Astrocyte (in vitro differentiated cells and primary cell): Measurements from ENCODE around the gene TMEM9. TPM values are rescaled to one million over a fixed set of nuclear protein-coding genes. Genes with fewer than 3 reads are reported as not detected.

Experiments used
- DNase-seq: peaks from one replicate; pipeline ENCODE4 v3.0.0-alpha.2; 2010; ENCODE audit warnings: low read depth
- FAIRE-seq: peaks from 2 replicates; lab custom pipeline; 2011; peaks lifted over from hg19 to GRCh38; lab: Jason Lieb, UNC
- H2AFZ ChIP-seq: 2 replicates; pipeline ENCODE4 v1.6.0; 2012; ENCODE audit warnings: low read depth, low read length, inconsistent platforms
- H3K27ac ChIP-seq: 2 replicates; pipeline ENCODE4 v1.5.1; 2011; ENCODE audit warnings: low read depth, low read length, inconsistent platforms
- H3K27me3 ChIP-seq: 2 replicates; pipeline ENCODE4 v1.6.0; 2011; ENCODE audit warnings: low read length, inconsistent platforms; ENCODE audit not compliant: insufficient read depth
- H3K36me3 ChIP-seq: 2 replicates; pipeline ENCODE4 v1.5.1; 2011; ENCODE audit warnings: low read length, inconsistent platforms; ENCODE audit not compliant: insufficient read depth
- H3K4me1 ChIP-seq: 2 replicates; pipeline ENCODE4 v1.5.1; 2011; ENCODE audit warnings: low read length, inconsistent platforms; ENCODE audit not compliant: insufficient read depth
- H3K4me2 ChIP-seq: 2 replicates; pipeline ENCODE4 v1.6.0; 2012; ENCODE audit warnings: low read length, inconsistent platforms
- H3K4me3 ChIP-seq: 2 replicates; pipeline ENCODE4 v1.5.1; 2011; ENCODE audit warnings: low read depth, mild to moderate bottlenecking, low read length, inconsistent platforms; ENCODE audit not compliant: insufficient read depth
- H3K79me2 ChIP-seq: 2 replicates; pipeline ENCODE4 v1.6.0; 2012; ENCODE audit warnings: mild to moderate bottlenecking, low read length, inconsistent platforms; ENCODE audit not compliant: insufficient read depth
- H3K9ac ChIP-seq: 2 replicates; pipeline ENCODE4 v1.6.0; 2012; ENCODE audit warnings: mild to moderate bottlenecking, low read length, inconsistent platforms
- H3K9me3 ChIP-seq: 2 replicates; pipeline ENCODE4 v1.5.1; 2012; ENCODE audit warnings: low read depth, mild to moderate bottlenecking, low read length, inconsistent platforms; ENCODE audit not compliant: insufficient read depth
- H4K20me1 ChIP-seq: 2 replicates; pipeline ENCODE4 v1.6.0; 2012; ENCODE audit warnings: low read length, inconsistent platforms; ENCODE audit not compliant: insufficient read depth
- H3K27ac Mint-ChIP-seq: one replicate; pipeline ENCODE4 v1.8.0; 2021; ENCODE audit warnings: mild to moderate bottlenecking, mixed read lengths; ENCODE audit not compliant: unreplicated experiment
- H3K27me3 Mint-ChIP-seq: one replicate; pipeline ENCODE4 v1.8.0; 2021; ENCODE audit warnings: low read depth, mixed read lengths; ENCODE audit not compliant: unreplicated experiment
- H3K36me3 Mint-ChIP-seq: one replicate; pipeline ENCODE4 v1.8.0; 2021; ENCODE audit warnings: low read depth, mixed read lengths; ENCODE audit not compliant: unreplicated experiment
- H3K4me1 Mint-ChIP-seq: one replicate; pipeline ENCODE4 v1.8.0; 2021; ENCODE audit warnings: low read depth, mixed read lengths; ENCODE audit not compliant: unreplicated experiment
- H3K4me3 Mint-ChIP-seq: one replicate; pipeline ENCODE4 v1.8.0; 2021; ENCODE audit warnings: mild to moderate bottlenecking, moderate library complexity, mixed read lengths; ENCODE audit not compliant: unreplicated experiment
- H3K9me3 Mint-ChIP-seq: one replicate; pipeline ENCODE4 v1.8.0; 2021; ENCODE audit warnings: mild to moderate bottlenecking, mixed read lengths; ENCODE audit not compliant: unreplicated experiment
- EZH2 ChIP-seq: IDR thresholded peaks from 2 replicates; pipeline ENCODE4 v1.6.1; 2012; ENCODE audit warnings: mild to moderate bottlenecking, low read length, inconsistent platforms; ENCODE audit not compliant: insufficient read depth
- total RNA-seq: library from RNA; stranded (reverse); gene quantifications from 2 replicates; pipeline ENCODE4 v1.2.1, GENCODE V29; 2021
- TF ChIP-seq, protein P1 (sequence below): IDR thresholded peaks from 2 replicates; pipeline ENCODE4 v1.5.1; 2011; ENCODE audit warnings: low read depth, mild to moderate bottlenecking, inconsistent platforms, low read length, moderate library complexity; ENCODE audit not compliant: insufficient read depth

The TMEM9 gene
- total RNA-seq, 1 donor from 2014 or later: 88.1 TPM

DNA sequence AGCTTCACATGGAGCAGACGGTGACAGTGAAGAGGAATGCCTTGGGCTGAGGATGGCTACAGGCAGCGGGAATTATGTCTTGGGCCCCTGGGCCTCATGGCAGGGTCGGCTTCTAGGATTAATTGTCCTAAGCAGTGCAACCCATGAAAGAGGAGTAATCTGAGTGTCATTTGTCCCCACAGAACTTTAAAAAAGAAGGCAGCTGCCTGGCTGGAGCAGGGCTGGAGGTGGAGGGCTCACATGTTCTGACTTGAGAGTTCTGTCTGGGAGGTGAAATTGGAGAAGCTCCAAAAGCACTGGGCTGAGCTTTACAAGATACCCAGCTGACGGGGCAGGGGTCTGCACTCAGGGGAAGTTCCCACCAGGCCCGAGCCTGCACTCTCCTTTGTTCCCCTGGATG is 64.7 kb downstream of the TMEM9 start:
- Histone ChIP-seq H3K36me3 (no peaks in the 10 kb centered on the region), H3K9me3 (no peaks in the 10 kb centered on the region), H3K27me3 (peaks cover 11% of the 10 kb centered on the region), H4K20me1 (no peaks in the 10 kb centered on the region), H3K27ac (no peak overlapping the region), H3K4me1 (no peaks in the 10 kb centered on the region), H3K4me3 (no peak overlapping the region), H3K9ac (no peak overlapping the region), H2AFZ (no peak overlapping the region), H3K79me2 (no peaks in the 10 kb centered on the region), H3K4me2 (no peak overlapping the region)
- Mint-ChIP-seq H3K9me3 (peaks cover 2% of the 10 kb centered on the region), H3K27me3 (peaks cover 36% of the 10 kb centered on the region), H3K27ac (no peak overlapping the region), H3K36me3 (peaks cover 1% of the 10 kb centered on the region), H3K4me3 (no peak overlapping the region), H3K4me1 (peaks cover 2% of the 10 kb centered on the region)
- FAIRE-seq: no peak
- no peak for DNase-seq
- no peak for TF ChIP-seq EZH2
- TF ChIP-seq, protein P1, sequence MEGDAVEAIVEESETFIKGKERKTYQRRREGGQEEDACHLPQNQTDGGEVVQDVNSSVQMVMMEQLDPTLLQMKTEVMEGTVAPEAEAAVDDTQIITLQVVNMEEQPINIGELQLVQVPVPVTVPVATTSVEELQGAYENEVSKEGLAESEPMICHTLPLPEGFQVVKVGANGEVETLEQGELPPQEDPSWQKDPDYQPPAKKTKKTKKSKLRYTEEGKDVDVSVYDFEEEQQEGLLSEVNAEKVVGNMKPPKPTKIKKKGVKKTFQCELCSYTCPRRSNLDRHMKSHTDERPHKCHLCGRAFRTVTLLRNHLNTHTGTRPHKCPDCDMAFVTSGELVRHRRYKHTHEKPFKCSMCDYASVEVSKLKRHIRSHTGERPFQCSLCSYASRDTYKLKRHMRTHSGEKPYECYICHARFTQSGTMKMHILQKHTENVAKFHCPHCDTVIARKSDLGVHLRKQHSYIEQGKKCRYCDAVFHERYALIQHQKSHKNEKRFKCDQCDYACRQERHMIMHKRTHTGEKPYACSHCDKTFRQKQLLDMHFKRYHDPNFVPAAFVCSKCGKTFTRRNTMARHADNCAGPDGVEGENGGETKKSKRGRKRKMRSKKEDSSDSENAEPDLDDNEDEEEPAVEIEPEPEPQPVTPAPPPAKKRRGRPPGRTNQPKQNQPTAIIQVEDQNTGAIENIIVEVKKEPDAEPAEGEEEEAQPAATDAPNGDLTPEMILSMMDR: no peak

- peaks cover 1% of the 10 kb centered on the region for H3K36me3 Mint-ChIP-seq
These were observed 65.3 kb downstream of the TMEM9 start for GRCh38 chr1:201088901-201089525.

GRCh38 chr1:201088395-201088794 is 65.9 kb downstream of the TMEM9 start:
- H3K9me3 Mint-ChIP-seq: peaks cover 2% of the 10 kb centered on the region
- no peaks in the 10 kb centered on the region for H3K9me3 ChIP-seq
- no peaks in the 10 kb centered on the region for H3K79me2 ChIP-seq
- H3K4me1 ChIP-seq: no peaks in the 10 kb centered on the region
- no peak overlapping the region for H3K27ac Mint-ChIP-seq
- TF ChIP-seq EZH2: no peak
- TF ChIP-seq, protein P1: no peak
- peaks cover 30% of the 10 kb centered on the region for H3K27me3 Mint-ChIP-seq
- FAIRE-seq: no peak
- no peak overlapping the region for H3K4me3 ChIP-seq
- H4K20me1 ChIP-seq: no peaks in the 10 kb centered on the region
- H3K4me3 Mint-ChIP-seq: no peak overlapping the region
- H3K4me1 Mint-ChIP-seq: no peaks in the 10 kb centered on the region
- peaks cover 13% of the 10 kb centered on the region for H3K27me3 ChIP-seq
- H3K36me3 ChIP-seq: no peaks in the 10 kb centered on the region
- DNase-seq: no peak
- no peak overlapping the region for H3K9ac ChIP-seq
- H3K27ac ChIP-seq: no peak overlapping the region
- no peak overlapping the region for H2AFZ ChIP-seq
- H3K36me3 Mint-ChIP-seq: peaks cover 1% of the 10 kb centered on the region
- H3K4me2 ChIP-seq: no peak overlapping the region

More at GRCh38 chr1:201088901-201089525, 65.3 kb downstream of the TMEM9 start:
- DNase-seq (no peak), FAIRE-seq (no peak)
- H3K4me3 ChIP-seq: no peak overlapping the region
- H3K27ac Mint-ChIP-seq: no peak overlapping the region
- H3K27ac ChIP-seq: no peak overlapping the region
- H3K9me3 Mint-ChIP-seq: peaks cover 2% of the 10 kb centered on the region
- peaks cover 11% of the 10 kb centered on the region for H3K27me3 ChIP-seq
- no peak overlapping the region for H2AFZ ChIP-seq
- no peak overlapping the region for H3K4me3 Mint-ChIP-seq
- peaks cover 1% of the 10 kb centered on the region for H3K4me1 Mint-ChIP-seq
- no peaks in the 10 kb centered on the region for H4K20me1 ChIP-seq
- H3K27me3 Mint-ChIP-seq: peaks cover 32% of the 10 kb centered on the region
- no peaks in the 10 kb centered on the region for H3K36me3 ChIP-seq
- H3K9me3 ChIP-seq: no peaks in the 10 kb centered on the region
- no peak for TF ChIP-seq EZH2
- TF ChIP-seq, protein P1: no peak
- H3K79me2 ChIP-seq: no peaks in the 10 kb centered on the region
- H3K9ac ChIP-seq: no peak overlapping the region
- H3K4me1 ChIP-seq: no peaks in the 10 kb centered on the region
- H3K4me2 ChIP-seq: no peak overlapping the region
